ENCODE measurements around the gene L2HGDH.
A peak's percentile ranks its signal among the peaks of the same experiment; 100 is the strongest.
"Not testable (repeated sequence)": the region's sequence is repeated elsewhere in the genome, so short reads cannot be mapped to it uniquely, and the experiment has no call there.

The L2HGDH gene

DNA sequence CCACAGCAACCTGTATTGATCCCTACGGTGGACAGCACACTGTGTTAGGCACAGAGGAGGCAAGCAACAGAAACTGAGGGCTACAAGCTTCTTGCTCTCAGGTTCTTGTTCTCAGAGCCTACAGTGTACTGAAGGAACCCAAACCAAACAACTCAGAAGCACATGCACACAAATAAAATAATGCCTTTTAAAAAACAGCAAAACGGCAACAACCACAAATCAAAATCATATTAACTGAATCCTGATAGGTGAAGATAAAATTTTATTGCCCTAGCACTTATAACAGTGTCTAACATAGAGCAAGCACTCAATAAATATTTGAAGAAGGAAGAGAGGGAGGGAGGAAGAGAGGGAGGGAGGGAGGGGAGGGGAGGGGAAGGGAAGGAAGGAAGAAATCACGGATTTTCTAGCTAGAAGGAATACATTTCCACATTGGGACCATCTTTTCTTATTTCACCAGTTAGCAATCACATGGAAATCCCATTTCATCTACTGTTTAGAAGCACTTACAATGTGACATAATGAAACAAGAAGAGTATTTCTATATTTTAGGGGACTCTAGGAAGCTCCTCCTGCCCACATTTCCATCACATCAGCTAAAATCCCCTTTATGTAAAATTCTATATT lies 27.3 kb upstream of the L2HGDH start:
- DNase-seq (ENCODE audit: low spot score), result no peak

DNA sequence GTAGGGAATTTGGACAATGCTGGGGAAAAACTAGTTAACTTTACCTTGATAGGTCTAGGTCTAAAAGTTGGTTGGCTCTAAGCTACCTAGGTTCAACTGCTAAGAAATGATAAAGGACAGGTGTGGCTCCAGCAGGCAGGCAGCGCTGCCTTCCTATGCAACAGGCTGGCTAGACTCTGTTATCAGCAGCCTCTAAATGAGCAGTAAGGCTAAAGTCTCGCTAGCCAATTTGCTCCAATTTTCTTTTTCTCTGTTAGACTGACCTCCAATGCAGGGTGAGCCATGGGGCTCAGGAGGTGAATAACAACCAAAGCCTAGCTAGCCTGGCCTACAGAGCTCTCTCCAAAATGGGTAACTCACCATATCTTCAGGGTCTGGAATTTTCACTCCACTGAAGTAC lies 26.6 kb upstream of the L2HGDH start:
- no peak for DNase-seq (ENCODE audit: low spot score)

GRCh38 chr14:50335989-50336824 lies 24.2 kb upstream of the L2HGDH start:
- peak; percentile 32 for DNase-seq (ENCODE audit: low spot score)

DNA sequence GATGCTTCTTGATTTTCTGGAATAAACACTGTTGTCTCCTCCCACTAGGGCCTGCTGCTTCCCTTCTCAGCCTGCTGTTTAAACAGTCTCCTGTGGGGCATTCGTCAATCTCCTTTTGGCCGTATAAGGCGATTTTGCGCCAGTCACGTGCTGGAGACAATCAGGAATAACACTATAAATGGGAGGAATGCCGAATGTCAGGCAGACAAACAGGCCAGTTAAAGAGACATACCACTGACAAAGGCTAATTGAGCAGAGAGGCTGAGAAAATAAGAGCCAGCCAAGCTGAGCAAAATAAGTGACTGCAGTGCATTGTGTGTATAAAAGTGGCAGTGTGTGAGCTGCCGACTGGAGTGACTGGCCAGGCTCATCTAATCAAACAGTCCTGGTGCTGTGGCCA lies 23.4 kb upstream of the L2HGDH start:
- DNase-seq (ENCODE audit: low spot score), result peak; percentile 48

- DNase-seq (ENCODE audit: low spot score), result no peak
Observed at GRCh38 chr14:50334211-50334610, 22.2 kb upstream of the L2HGDH start.

DNA sequence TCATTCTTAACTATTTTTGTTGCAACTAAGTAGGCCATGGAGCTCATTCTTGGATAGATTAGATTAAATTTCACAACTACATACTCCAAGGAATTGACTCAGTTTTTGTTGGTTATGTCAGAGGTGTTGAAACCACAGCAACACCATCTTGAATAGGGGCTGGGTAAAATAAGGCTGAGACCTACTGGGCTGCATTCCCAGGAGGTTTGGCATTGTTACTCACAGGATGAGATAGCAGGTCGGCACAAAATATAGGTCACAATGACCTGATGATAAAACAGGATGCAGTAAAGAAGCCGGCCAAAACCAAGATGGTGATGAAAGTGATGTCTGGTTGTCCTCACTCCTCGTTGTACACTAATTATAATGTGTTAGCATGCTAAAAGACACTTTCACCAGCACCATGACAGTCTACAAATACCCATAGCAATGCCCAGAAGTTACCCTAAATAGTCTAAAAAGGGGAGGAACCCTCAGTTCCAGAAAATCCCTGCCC lies 21.0 kb upstream of the L2HGDH start:
- DNase-seq (ENCODE audit: low spot score), result peak; percentile 48

DNA sequence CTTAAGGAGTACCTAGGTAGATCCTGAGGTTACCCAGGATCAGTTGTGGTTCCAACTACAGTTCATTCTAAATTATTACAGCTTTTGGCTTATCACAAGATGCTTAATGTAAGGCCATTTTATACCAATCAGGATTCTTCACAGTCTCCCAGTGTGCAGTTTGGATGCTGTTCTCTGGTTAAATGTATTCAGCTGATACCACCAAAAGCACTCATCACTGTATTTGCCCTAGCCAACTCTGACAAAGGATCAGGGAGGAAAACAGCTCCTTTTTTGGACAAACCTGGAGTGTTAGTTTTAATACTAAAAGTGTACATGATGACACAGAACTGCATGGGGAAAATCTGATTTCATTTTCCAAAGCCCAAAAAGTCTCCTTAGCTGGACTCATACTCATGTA lies 19.6 kb upstream of the L2HGDH start:
- no peak for DNase-seq (ENCODE audit: low spot score)

GRCh38 chr14:50321009-50321660 lies 9.1 kb upstream of the L2HGDH start:
- DNase-seq (ENCODE audit: low spot score), result peak; percentile 79

DNA sequence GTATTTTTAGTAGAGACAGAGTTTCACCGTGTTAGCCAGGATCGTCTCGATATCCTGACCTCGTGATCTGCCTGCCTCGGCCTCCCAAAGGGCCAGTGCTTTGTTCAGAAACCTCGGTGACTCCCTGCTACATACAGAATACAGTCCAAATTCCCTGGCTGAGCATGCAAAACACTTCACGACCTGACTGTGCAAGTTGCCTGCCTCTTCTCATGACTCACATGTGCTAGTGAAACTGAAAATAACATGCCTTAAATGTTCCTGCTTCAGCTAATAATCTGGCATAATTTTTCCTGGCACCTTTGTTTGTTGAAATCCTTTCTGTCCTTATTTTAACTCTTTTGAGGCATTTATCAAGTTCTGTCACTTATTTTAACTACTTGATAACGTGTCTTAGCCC lies 8.3 kb upstream of the L2HGDH start:
- DNase-seq (ENCODE audit: low spot score), result peak; percentile 48

- DNase-seq (ENCODE audit: low spot score), result no peak
Observed at GRCh38 chr14:50319721-50320120, 7.7 kb upstream of the L2HGDH start.

GRCh38 chr14:50319293-50319692 lies 7.3 kb upstream of the L2HGDH start:
- peak; percentile 8 for DNase-seq (ENCODE audit: low spot score)

DNA sequence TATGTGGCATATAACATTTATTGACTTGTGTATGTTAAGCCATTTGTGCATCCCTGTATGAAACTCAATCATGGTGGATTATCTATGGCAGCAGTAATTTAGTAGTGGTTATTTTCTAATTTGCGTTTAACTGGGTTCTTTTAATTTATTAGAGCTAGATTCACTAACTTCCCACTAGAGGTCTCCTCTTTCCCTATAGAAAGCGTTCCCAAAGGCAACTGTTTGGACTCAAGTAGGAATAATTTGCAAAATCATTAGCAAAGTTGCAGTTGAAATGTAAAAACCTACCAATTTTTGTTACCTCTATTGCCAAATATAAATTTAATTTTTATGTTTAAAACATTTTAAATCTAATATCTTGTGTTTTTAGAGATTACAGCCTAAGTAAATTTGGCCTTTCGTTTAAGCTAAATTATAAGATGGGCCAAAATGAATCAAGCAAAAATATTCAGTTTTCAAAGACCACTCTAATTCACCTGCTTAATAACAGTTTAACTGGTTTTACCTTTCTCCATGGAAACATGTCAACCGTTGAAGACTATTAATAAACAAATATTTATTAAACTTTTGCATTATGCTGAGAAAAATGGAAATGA lies 6.1 kb upstream of the L2HGDH start:
- DNase-seq (ENCODE audit: low spot score), result peak; percentile 58

DNA sequence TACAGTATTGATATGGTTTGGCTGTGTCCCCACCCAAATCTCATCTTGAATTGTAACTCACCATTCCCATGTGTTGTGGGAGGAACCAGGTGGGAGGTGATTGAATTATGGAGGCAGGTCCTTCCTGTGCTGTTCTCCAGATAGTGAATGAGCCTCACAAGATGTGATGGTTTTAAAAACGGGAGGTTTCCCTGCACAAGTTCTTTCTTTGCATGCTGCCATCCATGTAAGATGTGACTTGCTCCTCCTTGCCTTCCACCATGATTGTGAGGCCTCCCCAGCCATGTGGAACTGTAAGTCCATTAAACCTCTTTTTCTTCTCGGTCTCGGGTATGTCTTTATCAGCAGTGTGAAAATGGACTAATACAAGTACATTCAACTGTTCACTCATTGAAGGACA lies 2.1 kb upstream of the L2HGDH start:
- DNase-seq (ENCODE audit: low spot score), result not testable (repeated sequence)

DNA sequence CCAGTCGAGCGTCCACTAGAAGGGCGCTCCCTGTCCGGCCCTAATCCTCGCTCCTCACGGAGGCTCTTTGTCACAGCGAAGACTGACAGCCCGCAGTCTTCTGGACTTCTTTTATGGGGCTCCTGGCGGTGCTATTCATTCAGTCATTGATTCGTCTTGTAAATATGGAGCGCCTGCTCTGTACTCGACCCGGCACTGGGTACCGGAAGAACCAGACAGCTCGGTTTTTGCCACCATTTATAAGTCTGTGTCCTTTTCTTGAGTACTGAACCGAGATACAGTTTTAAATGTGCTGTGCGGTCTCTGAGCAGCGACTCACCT lies 665 bp upstream of the L2HGDH start:
- no peak for DNase-seq (ENCODE audit: low spot score)

DNA sequence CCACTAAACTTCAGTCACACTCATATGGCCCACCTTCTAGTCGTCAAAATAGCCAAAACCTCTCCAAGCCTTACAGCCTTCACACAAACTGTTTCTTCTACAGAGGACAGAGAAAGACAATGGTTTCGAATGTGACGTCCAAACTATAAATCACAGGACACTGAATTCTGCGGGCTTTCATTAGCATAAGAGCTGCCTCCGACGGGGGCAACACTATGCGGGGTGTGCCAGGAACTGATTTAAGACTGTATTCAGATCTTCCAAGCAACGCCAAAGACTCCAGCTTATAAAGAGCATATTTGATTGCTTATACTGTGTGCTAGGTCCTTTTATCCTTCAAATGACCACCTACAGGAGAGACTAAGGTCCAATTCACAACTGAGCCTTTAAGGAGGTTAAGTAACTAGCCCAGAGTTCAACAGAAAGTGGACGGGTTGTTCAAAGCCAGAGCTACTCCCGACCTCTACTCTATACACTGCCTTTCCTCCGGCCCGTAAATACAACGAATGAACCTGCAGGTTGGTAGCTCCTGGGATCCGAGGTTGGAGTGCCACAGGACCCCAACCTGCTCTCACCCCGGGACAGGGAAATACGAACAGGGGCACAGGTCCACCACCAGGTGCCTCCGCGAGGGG lies 575 bp downstream of the L2HGDH start:
- no peak for DNase-seq (ENCODE audit: low spot score)

DNA sequence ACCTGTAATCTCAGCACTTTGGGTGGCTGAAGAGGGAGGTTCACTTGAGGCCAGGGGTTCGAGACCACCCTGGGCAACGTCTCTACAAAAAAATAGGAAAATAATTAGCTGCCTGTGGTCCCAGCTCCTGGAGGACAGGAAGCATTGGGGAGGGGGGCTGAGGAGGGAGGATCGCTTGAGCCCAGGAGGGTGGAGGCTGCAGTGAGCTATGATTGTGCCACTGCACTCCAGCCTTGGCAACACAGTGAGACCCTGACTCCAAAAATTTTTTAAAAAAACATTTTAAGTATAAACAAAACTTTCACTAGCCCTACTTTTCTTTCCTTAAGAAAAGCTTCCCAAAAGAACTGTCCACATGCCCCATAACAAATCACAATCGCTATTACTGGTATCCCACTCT lies 1.6 kb downstream of the L2HGDH start:
- DNase-seq (ENCODE audit: low spot score), result no peak

GRCh38 chr14:50308363-50308915 lies 3.6 kb downstream of the L2HGDH start:
- DNase-seq (ENCODE audit: low spot score), result no peak

DNA sequence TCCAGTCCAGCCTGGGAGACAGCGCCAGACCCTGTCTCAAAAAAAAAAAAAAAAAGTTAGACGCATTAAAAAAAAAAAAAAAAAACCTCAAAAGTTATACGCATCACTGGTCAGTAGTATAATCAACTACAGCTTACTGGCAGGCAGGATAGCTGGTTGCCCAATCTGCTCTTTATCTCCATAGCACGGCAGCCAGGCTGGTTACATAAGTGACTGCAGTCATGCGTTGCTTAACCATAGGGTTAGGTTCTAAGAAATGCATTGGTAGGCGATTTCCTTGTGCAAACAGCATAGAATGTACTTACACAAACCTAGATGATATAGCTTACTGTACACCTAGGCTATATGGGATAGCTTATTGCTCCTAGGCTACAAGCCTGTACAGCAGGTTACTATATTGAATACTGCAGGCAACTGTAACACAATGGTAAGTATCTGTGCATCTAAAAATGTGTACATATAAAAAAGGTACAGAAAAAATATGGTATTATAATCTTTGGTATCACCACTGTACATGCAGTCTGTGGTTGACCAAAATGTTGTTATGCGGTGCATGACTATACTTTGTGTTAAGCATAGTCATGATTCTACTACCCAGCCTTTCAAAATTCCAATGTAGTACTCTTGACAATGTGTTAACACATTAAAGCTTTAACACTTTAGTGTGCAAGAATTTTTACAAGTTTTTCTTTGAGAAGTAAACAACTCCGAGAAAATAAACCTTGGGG lies 8.1 kb downstream of the L2HGDH start:
- DNase-seq (ENCODE audit: low spot score), result no peak

- no peak for DNase-seq (ENCODE audit: low spot score)
Observed at GRCh38 chr14:50301914-50302313, 10.1 kb downstream of the L2HGDH start.

GRCh38 chr14:50299585-50299984 lies 12.4 kb downstream of the L2HGDH start:
- no peak for DNase-seq (ENCODE audit: low spot score)

DNA sequence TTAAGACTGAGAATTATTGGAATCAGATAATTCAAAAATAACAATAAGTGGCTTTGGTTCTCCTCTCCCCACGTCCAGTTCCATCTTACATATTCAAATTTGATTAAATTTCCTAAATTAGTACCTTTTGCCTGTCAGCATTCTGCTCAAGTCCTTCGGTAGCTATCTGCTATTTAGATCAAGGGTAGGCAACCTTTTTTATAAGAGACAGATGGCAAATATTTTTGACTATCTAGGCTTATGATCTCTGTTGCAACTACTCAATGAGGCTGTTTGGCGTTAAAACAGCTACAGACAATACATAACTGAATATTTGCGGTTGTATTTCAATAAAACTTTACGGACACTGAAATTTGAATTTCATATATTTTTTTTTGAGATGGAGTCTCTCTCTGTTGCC lies 21.7 kb downstream of the L2HGDH start:
- no peak for DNase-seq (ENCODE audit: low spot score)

Data from GM03348 (cell line).